ENCODE measurements around the gene MYH11. TPM values are rescaled to one million over a fixed set of nuclear protein-coding genes. Genes with fewer than 3 reads are reported as not detected.
"Not testable (repeated sequence)": the region's sequence is repeated elsewhere in the genome, so short reads cannot be mapped to it uniquely, and the experiment has no call there.

MYH11 gene
- total and polyA plus RNA-seq, 10 of the 15 experiments (the other 5 are each of a cell fraction or from before 2014, with no cell fraction given) = 0.01 to 1.9 (median 0.13) TPM; not detected in 1

- Histone ChIP-seq H3K9ac (ENCODE audit: control insufficient read depth, insufficient read depth, low read length) (no peak overlapping the region), H2AFZ (ENCODE audit: control insufficient read depth, low read depth, low read length) (no peak overlapping the region), H3K4me1 (ENCODE audit: control insufficient read depth, insufficient read depth, low read length) (peaks cover 4% of the 10 kb centered on the region), H3K9me3 (replicated peaks; ENCODE audit: control insufficient read depth, insufficient read depth, low read length) (no peaks in the 10 kb centered on the region; the same call in 2 of the 3 replicates), H4K20me1 (ENCODE audit: control insufficient read depth, insufficient read depth) (no peaks in the 10 kb centered on the region), H3K4me3 (no peak overlapping the region), H3K79me2 (ENCODE audit: control insufficient read depth, insufficient read depth, low read length) (no peaks in the 10 kb centered on the region), H3K27me3 (replicated peaks in 1 of 2; ENCODE audit: control insufficient read depth in 2 of 2, insufficient read depth in 2 of 2, low read length in 1 of 2) (peaks cover 0 to 2% of the 10 kb centered on the region in 2 experiments; a peak in 1 of 4 replicates), H3K4me2 (ENCODE audit: control insufficient read depth, insufficient read depth) (no peak overlapping the region), H3K36me3 (ENCODE audit: control insufficient read depth in 2 of 2, insufficient read depth in 2 of 2, low read length in 1 of 2) (no peaks in the 10 kb centered on the region), H3K27ac (ENCODE audit: control insufficient read depth, insufficient read depth) (no peak overlapping the region)
- no peak for DNase-seq (ENCODE audit: low read depth, low spot score)
- ChIA-PET POLR2A (no interaction called here), CTCF (interaction anchor here (1.1 kb wide), 1 partner anchor 12 kb away, joined by 4 read pairs; no protein-coding TSS in a partner anchor), RAD21 (ENCODE audit: unreplicated experiment) (no interaction called here), SMC1A (ENCODE audit: uncharacterized antibody, unreplicated experiment) (no interaction called here)
- TF ChIP-seq ZNF592 (IDR thresholded peaks at IDR 0.05) (no peak), LARP7 (IDR thresholded peaks at IDR 0.05) (no peak), PKNOX1 (IDR thresholded peaks at IDR 0.05) (no peak)
- no peak for FAIRE-seq
- no peak for ATAC-seq
- no TSS peak for BruUV-seq (replicated peaks)
- WGBS (ENCODE audit: insufficient coverage, insufficient replicate concordance, low lambda C conversion rate, missing lambda C conversion rate) = 4% methylated on average over 4 of the region's 4 CpGs
- intact Hi-C loops (cut with micrococcal nuclease; ENCODE audit: unreplicated experiment) = no loop called here
- in situ Hi-C loops (cut with MboI) = no loop called here
Measured at GRCh38 chr16:15810411-15810810, 46.4 kb downstream of the MYH11 start.

GRCh38 chr16:15809297-15809696 is 47.5 kb downstream of the MYH11 start:
- H3K79me2 ChIP-seq (ENCODE audit: control insufficient read depth, insufficient read depth, low read length); H3K27ac ChIP-seq (ENCODE audit: control insufficient read depth, insufficient read depth); H3K4me1 ChIP-seq (ENCODE audit: control insufficient read depth, insufficient read depth, low read length); RAD21 ChIA-PET (ENCODE audit: unreplicated experiment); H3K9ac ChIP-seq (ENCODE audit: control insufficient read depth, insufficient read depth, low read length); H3K4me2 ChIP-seq (ENCODE audit: control insufficient read depth, insufficient read depth); H3K9me3 ChIP-seq (replicated peaks; ENCODE audit: control insufficient read depth, insufficient read depth, low read length); SMC1A ChIA-PET (ENCODE audit: uncharacterized antibody, unreplicated experiment); CTCF ChIA-PET; POLR2A ChIA-PET; in situ Hi-C loops (cut with MboI); ATAC-seq; H2AFZ ChIP-seq (ENCODE audit: control insufficient read depth, low read depth, low read length); H4K20me1 ChIP-seq (ENCODE audit: control insufficient read depth, insufficient read depth); H3K4me3 ChIP-seq; H3K27me3 ChIP-seq (replicated peaks in 1 of 2; ENCODE audit: control insufficient read depth in 2 of 2, insufficient read depth in 2 of 2, low read length in 1 of 2); FAIRE-seq; DNase-seq (ENCODE audit: low read depth, low spot score); BruUV-seq (replicated peaks); intact Hi-C loops (cut with micrococcal nuclease; ENCODE audit: unreplicated experiment); H3K36me3 ChIP-seq (ENCODE audit: control insufficient read depth in 2 of 2, insufficient read depth in 2 of 2, low read length in 1 of 2): not testable (repeated sequence)
- WGBS (ENCODE audit: insufficient coverage, insufficient replicate concordance, low lambda C conversion rate, missing lambda C conversion rate) = 27% methylated on average over 7 of the region's 7 CpGs
